Endothelial cell of umbilical vein (primary cell): ENCODE results near the gene CACNA1C. TPM values are rescaled to one million over a fixed set of nuclear protein-coding genes. Genes with fewer than 3 reads are reported as not detected.

ENCODE experiments used
- BruUV-seq: library from RNA; stranded (reverse); fragments of 400-500 nt; replicated peaks from 2 replicates; lab custom pipeline; 2021; lab: Mats Ljungman, UMichigan
- CTCF ChIA-PET: fragments of 300-600, 350-600 bp; sonication (Branson Sonifier 250); formaldehyde crosslinking; loops from one replicate; lab custom pipeline; 2021; ENCODE audit warnings: antibody characterized with exemption, inconsistent platforms; lab: Charles Lee
- POLR2A ChIA-PET: fragments of 300-600, 350-600 bp; sonication (Branson Sonifier 250); formaldehyde crosslinking; loops from one replicate; lab custom pipeline; 2021; ENCODE audit warnings: antibody characterized with exemption, inconsistent platforms; lab: Charles Lee
- DNase-seq: peaks from one replicate; pipeline ENCODE4 v3.0.0-alpha.2; 2011; ENCODE audit warnings: low read depth, low spot score
- FAIRE-seq: peaks from 2 replicates; lab custom pipeline; 2011; peaks lifted over from hg19 to GRCh38; lab: Jason Lieb, UNC
- H2AFZ ChIP-seq: 2 replicates; pipeline ENCODE4 v1.6.0; 2012; ENCODE audit warnings: low read depth, low read length, control low read depth, inconsistent platforms
- H3K27ac ChIP-seq: 2 replicates; pipeline ENCODE4 v1.5.1; 2011; ENCODE audit warnings: low read depth, mild to moderate bottlenecking, control low read depth, low read length, moderate library complexity; ENCODE audit not compliant: insufficient read depth
- H3K27me3 ChIP-seq, 2 experiments: 2 replicates each; pipeline versions ENCODE4 v1.6.0 to v1.6.1; 2011; ENCODE audit warnings: low read length in 2 of 2, mixed read lengths in 1 of 2; ENCODE audit not compliant: control insufficient read depth in 2 of 2, insufficient read depth in 2 of 2
- H3K36me3 ChIP-seq, 2 experiments: 2 replicates in 1 of 2; 3 replicates in 1 of 2; pipeline ENCODE4 v1.5.1; 2011; ENCODE audit warnings: low read length in 2 of 2, mild to moderate bottlenecking in 1 of 2, moderate library complexity in 1 of 2; ENCODE audit not compliant: control insufficient read depth in 2 of 2, insufficient read depth in 2 of 2; ENCODE audit errors: extremely low read depth in 1 of 2
- H3K4me1 ChIP-seq: 3 replicates; pipeline ENCODE4 v1.5.1; 2011; ENCODE audit warnings: mild to moderate bottlenecking, low read length; ENCODE audit not compliant: control insufficient read depth, insufficient read depth; ENCODE audit errors: extremely low read depth
- H3K4me2 ChIP-seq: 2 replicates; pipeline ENCODE4 v1.6.1; 2011; ENCODE audit warnings: low read length, control low read depth, mixed read lengths; ENCODE audit not compliant: insufficient read depth
- H3K4me3 ChIP-seq, 3 experiments: fragments of 200-600 bp in 1 of 3; sonication (generic), shearing (Covaris generic) in 1 of 3; replicated peaks in 1 of 3; 2 replicates each; pipeline ENCODE4 v1.5.1; 2011 to 2016; ENCODE audit warnings: control low read depth in 3 of 3, low read length in 3 of 3, mild to moderate bottlenecking in 2 of 3, inconsistent platforms in 1 of 3, low read depth in 1 of 3, moderate library complexity in 1 of 3; ENCODE audit not compliant: insufficient read depth in 1 of 3
- H3K79me2 ChIP-seq: 2 replicates; pipeline ENCODE4 v1.6.0; 2012; ENCODE audit warnings: low read length, inconsistent platforms; ENCODE audit not compliant: control insufficient read depth, insufficient read depth
- H3K9ac ChIP-seq: replicated peaks from 2 replicates; pipeline ENCODE3; 2011; ENCODE audit warnings: low read length, control low read depth; ENCODE audit not compliant: insufficient read depth; ENCODE audit errors: extremely low read depth
- H3K9me1 ChIP-seq: replicated peaks from 3 replicates; pipeline ENCODE4 v1.6.0; 2011; ENCODE audit warnings: mild to moderate bottlenecking, low read length; ENCODE audit not compliant: control insufficient read depth, insufficient read depth; ENCODE audit errors: extremely low read depth
- H3K9me3 ChIP-seq: replicated peaks from 2 replicates; pipeline ENCODE4 v1.5.1; 2012; ENCODE audit warnings: low read length, inconsistent platforms; ENCODE audit not compliant: control insufficient read depth, insufficient read depth
- H4K20me1 ChIP-seq: replicated peaks from 2 replicates; pipeline ENCODE3; 2011; ENCODE audit warnings: mild to moderate bottlenecking, low read length; ENCODE audit not compliant: control insufficient read depth, insufficient read depth; ENCODE audit errors: extremely low read depth
- FOS ChIP-seq: IDR thresholded peaks from 2 replicates; pipeline ENCODE4 v1.6.1; 2011; ENCODE audit warnings: mild to moderate bottlenecking, low read length, moderate library complexity, borderline replicate concordance; ENCODE audit not compliant: insufficient read depth
- GATA2 ChIP-seq: IDR thresholded peaks from 2 replicates; pipeline ENCODE4 v1.7.0; 2011; ENCODE audit warnings: low read depth, mild to moderate bottlenecking, moderate library complexity, mixed read lengths, low read length; ENCODE audit not compliant: insufficient read length, insufficient read depth
- JUN ChIP-seq: IDR thresholded peaks from 2 replicates; pipeline ENCODE4 v1.6.1; 2011; ENCODE audit warnings: borderline replicate concordance, low read depth; ENCODE audit not compliant: insufficient read length, insufficient read depth
- MAX ChIP-seq: IDR thresholded peaks from 2 replicates; pipeline ENCODE4 v1.6.1; 2011; ENCODE audit not compliant: insufficient read depth, insufficient read length
- MYC ChIP-seq: IDR thresholded peaks from one replicate; pipeline ENCODE4 v1.6.1; 2011; ENCODE audit warnings: mild to moderate bottlenecking, low read depth, low read length
- POLR2A ChIP-seq: IDR thresholded peaks from 2 replicates; pipeline ENCODE4 v1.6.1; 2012; ENCODE audit warnings: low read depth, mild to moderate bottlenecking, control low read depth, low read length
- POLR2AphosphoS5 ChIP-seq: IDR thresholded peaks from 2 replicates; pipeline ENCODE4 v1.6.1; 2012; ENCODE audit warnings: low read depth, mild to moderate bottlenecking, control low read depth, low read length, moderate library complexity; ENCODE audit not compliant: insufficient read depth
- dilution Hi-C: fragments of 300-500 bp; cut with MboI; formaldehyde crosslinking; loops from one replicate; pipeline ENCODE4 v1.15.0; 2019; ENCODE audit warnings: low sequenced_read_pairs; ENCODE audit not compliant: extremely low pct_ligation_motif_present
- intact Hi-C: fragments of 100-400 bp; cut with micrococcal nuclease; formaldehyde crosslinking; loops from one replicate; pipeline ENCODE4 v1.10.0; 2022
- polyA plus RNA-seq, 4 experiments: library from polyadenylated mRNA; depleted of rRNA in 3 of 4; stranded (reverse) in 3 of 4; unstranded in 1 of 4; fragments of >200 nt; gene quantifications; 2 replicates each; pipeline versions ENCODE4 v1.2.1 to v1.2.3, GENCODE V29; 2011 to 2012; ENCODE audit warnings: missing spikeins in 1 of 4
- total RNA-seq: library from RNA; stranded (reverse); gene quantifications from 2 replicates; pipeline ENCODE4 v1.2.3, GENCODE V29; 2021
- TF ChIP-seq, protein P1 (sequence below), 2 donors: IDR thresholded peaks; 1 replicate in 1 of 2; 2 replicates in 1 of 2; pipeline ENCODE4 v1.5.1; 2011; ENCODE audit warnings: low read length in 2 of 2, mild to moderate bottlenecking in 2 of 2, moderate library complexity in 2 of 2, control low read depth in 1 of 2, inconsistent platforms in 1 of 2, low read depth in 1 of 2; ENCODE audit not compliant: insufficient read depth in 1 of 2; ENCODE audit errors: extremely low read depth in 1 of 2

The CACNA1C gene
- total and polyA plus RNA-seq, 2 donors (not counting 3 experiments of a cell fraction or from before 2014, with no cell fraction given): not detected

GRCh38 chr12:2356601-2357125 lies 303.9 kb downstream of the CACNA1C start:
- POLR2A ChIA-PET: interaction anchor here (0.7 kb wide), 1 partner anchor 331 kb away, joined by 8 read pairs; no protein-coding TSS in a partner anchor
- H3K36me3 ChIP-seq: no peaks in the 10 kb centered on the region
- CTCF ChIA-PET: interaction anchor here (0.7 to 2.0 kb wide), 2 partner anchors 13 to 947 kb away, joined by 3 to 5 read pairs; no protein-coding TSS in a partner anchor
- H3K9me3 ChIP-seq: no peaks in the 10 kb centered on the region
- H3K79me2 ChIP-seq: no peaks in the 10 kb centered on the region
- peaks cover 5% of the 10 kb centered on the region for H3K4me1 ChIP-seq
- DNase-seq: no peak
- TF ChIP-seq MYC: no peak
- no peak for TF ChIP-seq JUN
- TF ChIP-seq POLR2AphosphoS5: no peak
- TF ChIP-seq POLR2A: no peak
- TF ChIP-seq FOS: no peak
- TF ChIP-seq, protein P1, sequence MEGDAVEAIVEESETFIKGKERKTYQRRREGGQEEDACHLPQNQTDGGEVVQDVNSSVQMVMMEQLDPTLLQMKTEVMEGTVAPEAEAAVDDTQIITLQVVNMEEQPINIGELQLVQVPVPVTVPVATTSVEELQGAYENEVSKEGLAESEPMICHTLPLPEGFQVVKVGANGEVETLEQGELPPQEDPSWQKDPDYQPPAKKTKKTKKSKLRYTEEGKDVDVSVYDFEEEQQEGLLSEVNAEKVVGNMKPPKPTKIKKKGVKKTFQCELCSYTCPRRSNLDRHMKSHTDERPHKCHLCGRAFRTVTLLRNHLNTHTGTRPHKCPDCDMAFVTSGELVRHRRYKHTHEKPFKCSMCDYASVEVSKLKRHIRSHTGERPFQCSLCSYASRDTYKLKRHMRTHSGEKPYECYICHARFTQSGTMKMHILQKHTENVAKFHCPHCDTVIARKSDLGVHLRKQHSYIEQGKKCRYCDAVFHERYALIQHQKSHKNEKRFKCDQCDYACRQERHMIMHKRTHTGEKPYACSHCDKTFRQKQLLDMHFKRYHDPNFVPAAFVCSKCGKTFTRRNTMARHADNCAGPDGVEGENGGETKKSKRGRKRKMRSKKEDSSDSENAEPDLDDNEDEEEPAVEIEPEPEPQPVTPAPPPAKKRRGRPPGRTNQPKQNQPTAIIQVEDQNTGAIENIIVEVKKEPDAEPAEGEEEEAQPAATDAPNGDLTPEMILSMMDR (IDR thresholded peaks at IDR 0.05; ENCODE audit: extremely low read depth in 1 of 2, insufficient read depth in 1 of 2, low read depth in 1 of 2, low read length in 2 of 2): no peak
- TF ChIP-seq GATA2: no peak
- TF ChIP-seq MAX: no peak
- no peak overlapping the region for H3K9ac ChIP-seq
- no peak for FAIRE-seq
- dilution Hi-C loops (no loop called here), intact Hi-C loops (no loop called here)
- no peaks in the 10 kb centered on the region for H4K20me1 ChIP-seq
- no peaks in the 10 kb centered on the region for H3K9me1 ChIP-seq
- H3K27me3 ChIP-seq: no peaks in the 10 kb centered on the region
- no peak overlapping the region for H3K4me3 ChIP-seq
- no peak overlapping the region for H2AFZ ChIP-seq
- BruUV-seq: no TSS peak
- no peak overlapping the region for H3K4me2 ChIP-seq
- no peak overlapping the region for H3K27ac ChIP-seq
